GM18951 (cell line): Measurements from ENCODE around the gene GALNT9.

Experiments
- POLR2A ChIP-seq: IDR thresholded peaks from 4 replicates; pipeline ENCODE4 v1.6.1; 2011; ENCODE audit warnings: mild to moderate bottlenecking; ENCODE audit not compliant: insufficient read length, insufficient read depth; ENCODE audit errors: extremely low read depth
- in situ Hi-C: fragments of 300-500 bp; cut with MboI; formaldehyde crosslinking; loops from one replicate; pipeline ENCODE4 v1.12.0; 2022; ENCODE audit warnings: low sequenced_read_pairs, mixed read lengths, inconsistent platforms; ENCODE audit not compliant: unreplicated experiment

The GALNT9 gene

DNA sequence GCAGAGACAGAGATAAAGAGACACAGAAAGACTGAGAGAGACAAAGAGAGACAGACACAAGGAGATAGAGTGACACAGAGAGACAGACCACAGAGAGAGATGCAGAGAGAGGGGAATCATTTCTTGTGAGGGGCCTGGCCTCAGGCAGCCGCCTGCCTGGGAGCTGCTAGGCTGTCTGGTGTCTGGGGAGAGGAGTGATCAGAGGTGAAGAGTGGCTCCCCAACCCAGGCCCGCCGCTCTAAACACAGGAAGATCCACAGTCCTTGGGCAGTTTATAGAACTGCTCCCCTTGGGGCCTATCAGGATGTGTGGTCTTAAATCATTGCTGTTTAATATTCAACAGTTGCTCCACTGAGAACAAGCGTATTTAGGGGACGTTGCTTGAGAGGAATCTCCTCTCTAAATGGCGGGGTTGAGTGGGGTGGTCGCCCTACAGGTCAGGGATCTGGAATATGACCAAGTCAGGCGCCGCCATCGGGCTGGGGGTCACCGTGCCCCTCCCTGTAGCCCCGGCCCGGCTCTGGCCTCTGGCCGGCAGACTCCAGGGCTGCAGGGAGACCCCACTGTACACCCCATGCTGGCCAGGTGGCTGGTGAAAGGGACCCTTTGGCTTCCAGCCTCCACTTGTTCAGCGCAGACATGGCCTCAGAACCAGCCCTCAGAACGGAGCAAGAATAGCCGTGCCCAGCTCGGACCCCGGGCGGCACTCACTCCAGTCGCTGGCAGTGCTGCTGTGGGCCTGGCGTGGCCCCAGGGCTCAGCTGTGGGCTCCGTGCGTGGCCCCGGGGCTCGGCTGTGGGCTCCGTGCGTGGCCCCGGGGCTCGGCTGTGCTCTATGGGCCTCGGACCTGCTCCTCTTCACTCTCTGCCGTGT, 89.4 kb downstream of the GALNT9 start:
- in situ Hi-C loops, result no loop called here
- TF ChIP-seq POLR2A, result no peak

DNA sequence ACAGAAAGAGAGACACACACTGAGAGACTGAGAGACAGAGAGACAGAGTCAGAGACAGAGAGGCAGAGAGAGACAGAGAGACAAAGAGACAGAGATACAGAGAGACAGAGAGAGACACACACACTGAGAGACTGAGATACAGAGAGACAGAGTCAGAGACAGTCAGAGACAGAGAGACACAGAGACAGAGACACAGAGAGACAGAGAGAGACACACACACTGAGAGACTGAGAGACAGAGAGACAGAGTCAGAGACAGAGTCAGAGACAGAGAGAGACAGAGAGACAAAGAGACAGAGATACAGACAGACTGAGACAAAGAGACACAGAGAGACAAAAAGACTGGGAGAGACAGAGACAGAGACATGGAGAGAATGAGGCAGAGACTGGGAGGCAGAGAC, 90.0 kb downstream of the GALNT9 start:
- in situ Hi-C loops, result no loop called here

DNA sequence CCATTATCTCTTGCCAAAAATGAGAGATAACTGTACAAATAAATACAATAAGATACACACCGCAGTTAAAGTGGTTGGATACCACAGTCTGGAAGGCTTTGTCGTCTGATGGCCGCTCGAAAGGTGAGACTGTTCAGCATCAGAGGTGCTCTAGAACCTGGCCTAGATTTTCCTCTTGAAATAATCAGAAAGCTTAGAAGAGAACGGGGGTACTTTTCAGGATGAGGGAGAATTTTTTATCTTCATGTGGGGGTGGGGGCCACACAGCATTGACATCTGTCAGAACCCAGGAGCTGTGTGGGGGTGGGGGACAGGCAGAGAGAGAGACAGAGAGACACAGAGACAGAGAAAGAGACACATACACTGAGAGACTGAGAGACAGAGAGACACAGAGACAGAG, 90.5 kb downstream of the GALNT9 start:
- in situ Hi-C loops, result no loop called here
- no peak for TF ChIP-seq POLR2A

More for the DNA sequence above, 90.0 kb downstream of the GALNT9 start:
- TF ChIP-seq POLR2A, result no peak

- in situ Hi-C loops, result no loop called here
- TF ChIP-seq POLR2A, result no peak
Measured at GRCh38 chr12:132238488-132238854, 90.9 kb downstream of the GALNT9 start.

DNA sequence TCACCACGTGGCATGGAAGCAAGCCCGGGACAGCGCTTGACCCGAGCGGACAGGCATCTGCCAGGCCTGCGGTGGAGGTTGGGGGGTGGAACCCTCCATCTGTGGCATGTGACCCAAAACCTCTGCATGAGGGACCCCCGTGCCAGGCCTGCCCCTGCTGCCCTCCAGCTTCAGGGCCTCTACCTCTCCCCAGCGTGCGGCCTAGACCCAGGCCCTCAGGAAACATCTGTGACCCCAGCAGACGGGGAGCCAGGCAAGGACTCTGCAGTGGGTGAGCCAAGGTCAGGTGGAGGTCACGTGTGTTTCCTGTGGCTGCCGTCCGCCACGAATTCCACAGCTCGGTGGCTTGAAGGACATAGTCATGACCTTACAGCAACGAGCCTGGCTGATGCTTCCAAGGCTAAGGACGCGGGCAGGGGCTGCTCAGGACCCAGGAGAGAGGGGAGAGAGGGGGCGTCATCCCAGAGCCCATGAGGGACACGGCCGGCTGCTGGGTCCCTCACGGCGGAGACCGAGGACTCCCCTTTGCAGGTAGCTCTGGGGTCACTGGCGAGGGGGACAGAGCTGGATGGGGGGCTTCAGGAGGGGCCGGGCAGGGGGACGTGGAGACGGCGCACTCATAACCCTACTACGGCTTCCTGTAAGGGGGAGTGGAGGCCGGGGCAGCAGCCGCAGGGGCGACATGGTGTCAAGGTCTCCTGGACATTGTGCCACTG, 91.5 kb downstream of the GALNT9 start:
- in situ Hi-C loops, result no loop called here
- no peak for TF ChIP-seq POLR2A

GRCh38 chr12:132236930-132237771, 92.2 kb downstream of the GALNT9 start:
- in situ Hi-C loops, result no loop called here
- TF ChIP-seq POLR2A, result no peak

GRCh38 chr12:132236129-132236929, 93.1 kb downstream of the GALNT9 start:
- in situ Hi-C loops, result no loop called here
- no peak for TF ChIP-seq POLR2A

DNA sequence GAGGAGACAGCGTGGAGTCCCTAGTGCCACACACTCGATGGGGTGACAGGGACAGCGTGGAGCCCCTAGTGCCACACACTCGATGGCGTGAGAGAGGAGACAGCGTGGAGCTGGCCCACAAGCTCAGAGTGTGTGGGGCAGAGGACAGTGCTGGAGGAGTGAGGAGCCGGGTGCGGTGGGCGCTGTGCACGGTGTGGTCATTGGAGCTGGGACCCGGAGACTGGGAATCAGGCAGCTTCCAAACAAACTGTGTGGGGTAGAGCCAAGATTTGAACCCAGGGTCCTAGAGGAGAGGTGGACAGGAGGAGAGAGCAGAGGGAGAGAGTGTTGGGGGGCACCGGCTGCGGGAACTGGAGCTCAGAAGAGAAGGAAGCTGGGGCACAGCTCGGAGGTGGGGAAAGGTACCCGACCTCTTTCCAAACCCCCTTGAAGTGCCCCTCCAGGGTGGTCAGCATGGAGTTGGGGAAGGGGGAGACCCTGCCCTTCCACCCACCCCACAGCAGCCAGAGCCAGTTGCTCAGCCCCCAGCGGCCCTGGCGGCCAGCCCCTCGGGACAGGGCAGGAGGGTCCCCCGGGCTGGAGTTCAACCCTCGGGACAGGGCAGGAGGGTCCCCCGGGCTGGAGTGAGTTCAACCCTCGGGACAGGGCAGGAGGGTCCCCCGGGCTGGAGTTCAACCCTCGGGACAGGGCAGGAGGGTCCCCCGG, 94.1 kb downstream of the GALNT9 start:
- no peak for TF ChIP-seq POLR2A
- in situ Hi-C loops, result no loop called here

GRCh38 chr12:132230381-132230780, 99.0 kb downstream of the GALNT9 start:
- no peak for TF ChIP-seq POLR2A

GRCh38 chr12:132229926-132230325, 99.5 kb downstream of the GALNT9 start:
- in situ Hi-C loops, result no loop called here
- no peak for TF ChIP-seq POLR2A

More at GRCh38 chr12:132230381-132230780, 99.0 kb downstream of the GALNT9 start:
- in situ Hi-C loops, result no loop called here

GRCh38 chr12:132229193-132229760, 100.1 kb downstream of the GALNT9 start:
- TF ChIP-seq POLR2A, result no peak
- in situ Hi-C loops, result no loop called here

DNA sequence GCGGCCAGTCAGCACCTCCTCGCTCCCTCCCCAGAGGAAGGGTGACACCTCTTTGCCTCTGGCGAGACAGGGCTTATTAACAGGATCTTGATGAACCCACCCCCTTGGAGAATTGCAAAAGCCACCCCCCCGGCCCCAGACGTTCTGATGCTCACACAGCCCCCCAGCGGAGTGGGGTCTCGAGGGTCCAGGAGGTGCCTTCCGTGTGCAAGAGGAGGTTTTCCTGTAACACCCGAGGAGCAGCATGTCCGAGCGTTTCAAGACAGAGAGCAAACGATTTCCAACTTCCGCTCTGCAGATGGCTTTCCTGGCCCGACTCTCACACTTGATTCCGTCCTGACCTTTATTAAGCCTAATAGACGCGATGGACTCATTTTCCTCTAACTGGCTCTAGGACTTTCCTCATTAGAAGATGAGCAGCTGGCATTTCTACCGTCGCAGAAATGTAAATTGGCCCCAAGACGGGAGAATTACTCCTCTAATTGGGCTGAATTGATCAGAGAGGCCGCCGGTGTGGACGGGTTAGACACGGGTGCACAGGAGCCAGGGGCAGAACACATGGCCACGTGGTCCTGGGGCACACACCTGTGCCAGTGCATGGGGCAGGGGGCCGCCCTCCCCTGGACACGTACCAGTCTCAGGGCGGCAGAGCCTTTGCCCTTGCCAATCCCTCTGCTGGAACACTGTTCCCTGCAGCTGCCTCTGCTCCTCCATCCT, 100.8 kb downstream of the GALNT9 start:
- in situ Hi-C loops, result no loop called here
- TF ChIP-seq POLR2A, result no peak
